WTC11 (cell line): ENCODE results near the gene CNTN5. TPM values are rescaled to one million over a fixed set of nuclear protein-coding genes. Genes with fewer than 3 reads are reported as not detected.

Experiments used
- ATAC-seq: fragments of 200-7000 bp; cut with Tn5 transposase; 2 replicates; pipeline ENCODE4 v1.10.0; 2021; ENCODE audit warnings: mild to moderate bottlenecking, moderate library complexity
- CTCF ChIA-PET: fragments of 300-600 bp; sonication (Branson Sonifier 250); formaldehyde crosslinking; loops from one replicate; lab custom pipeline; 2021; ENCODE audit warnings: antibody characterized with exemption; lab: Charles Lee
- POLR2A ChIA-PET: fragments of 350-600 bp; sonication (Branson Sonifier 250); formaldehyde crosslinking; loops from one replicate; lab custom pipeline; 2021; ENCODE audit warnings: antibody characterized with exemption; lab: Charles Lee
- DNase-seq: peaks from one replicate; pipeline ENCODE4 v3.0.0; 2021; ENCODE audit warnings: low spot score
- H3K27ac Mint-ChIP-seq: 2 replicates; pipeline ENCODE4 v1.8.0; 2021; ENCODE audit warnings: mixed read lengths
- H3K27me3 Mint-ChIP-seq: 2 replicates; pipeline ENCODE4 v1.8.0; 2021; ENCODE audit warnings: low read depth, mild to moderate bottlenecking, moderate library complexity, mixed read lengths
- H3K36me3 Mint-ChIP-seq: 2 replicates; pipeline ENCODE4 v1.8.0; 2021; ENCODE audit warnings: mixed read lengths
- H3K4me1 Mint-ChIP-seq: 2 replicates; pipeline ENCODE4 v1.8.0; 2022; ENCODE audit warnings: mixed read lengths
- H3K4me3 Mint-ChIP-seq: 2 replicates; pipeline ENCODE4 v1.8.0; 2021; ENCODE audit warnings: mild to moderate bottlenecking, moderate library complexity, mixed read lengths
- H3K9me3 Mint-ChIP-seq: 2 replicates; pipeline ENCODE4 v1.8.0; 2021; ENCODE audit warnings: mixed read lengths
- AR ChIP-seq: fragments of 250-450 bp; sonication (Bioruptor Pico); IDR thresholded peaks from 2 replicates; pipeline ENCODE4 v1.9.0; 2021; ENCODE audit warnings: mild to moderate bottlenecking
- ATF1 ChIP-seq: sonication (generic); formaldehyde crosslinking; IDR thresholded peaks from 2 replicates; pipeline ENCODE4 v1.8.1; 2023; ENCODE audit warnings: mild to moderate bottlenecking, moderate library complexity, missing genetic modification reagents
- CTCF ChIP-seq: fragments of 200-600 bp; IDR thresholded peaks from 2 replicates; pipeline ENCODE4 v1.8.0; 2022; ENCODE audit warnings: antibody characterized with exemption
- E2F1 ChIP-seq: sonication (generic); formaldehyde crosslinking; IDR thresholded peaks from 2 replicates; pipeline ENCODE4 v1.8.0; 2022; ENCODE audit warnings: mild to moderate bottlenecking, missing genetic modification reagents
- EMX1 ChIP-seq: fragments of 250-450 bp; sonication (Bioruptor Pico); IDR thresholded peaks from 2 replicates; pipeline ENCODE4 v1.8.0; 2021; ENCODE audit warnings: mild to moderate bottlenecking
- IRF2 ChIP-seq: sonication (generic); formaldehyde crosslinking; IDR thresholded peaks from 2 replicates; pipeline ENCODE4 v1.8.0; 2022; ENCODE audit warnings: low read depth, missing genetic modification reagents, borderline replicate concordance
- MXD4 ChIP-seq: fragments of 250-450 bp; sonication (Bioruptor Pico); IDR thresholded peaks from 2 replicates; pipeline ENCODE4 v1.8.0; 2021; ENCODE audit warnings: mild to moderate bottlenecking, moderate library complexity, borderline replicate concordance
- NFE2L1 ChIP-seq: sonication (generic); formaldehyde crosslinking; IDR thresholded peaks from 2 replicates; pipeline ENCODE4 v1.8.1; 2023; ENCODE audit warnings: missing genetic modification reagents
- PRDM15 ChIP-seq: sonication (generic); formaldehyde crosslinking; IDR thresholded peaks from 2 replicates; pipeline ENCODE4 v1.8.0; 2022; ENCODE audit warnings: missing genetic modification reagents
- PRRX2 ChIP-seq: fragments of 250-450 bp; sonication (Bioruptor Pico); IDR thresholded peaks from 2 replicates; pipeline ENCODE4 v1.8.0; 2021; ENCODE audit warnings: mild to moderate bottlenecking
- RELA ChIP-seq: sonication (generic); formaldehyde crosslinking; IDR thresholded peaks from 2 replicates; pipeline ENCODE4 v1.8.1; 2022; ENCODE audit warnings: missing genetic modification reagents, mild to moderate bottlenecking, borderline replicate concordance
- SOX15 ChIP-seq: fragments of 250-450 bp; sonication (Bioruptor Pico); IDR thresholded peaks from 2 replicates; pipeline ENCODE4 v1.9.0; 2021; ENCODE audit warnings: mild to moderate bottlenecking
- ZNF121 ChIP-seq: sonication (generic); formaldehyde crosslinking; IDR thresholded peaks from 2 replicates; pipeline ENCODE4 v1.8.0; 2023; ENCODE audit warnings: missing genetic modification reagents
- ZNF317 ChIP-seq: sonication (generic); formaldehyde crosslinking; IDR thresholded peaks from 2 replicates; pipeline ENCODE4 v1.8.1; 2023; ENCODE audit warnings: low read depth, mild to moderate bottlenecking, moderate library complexity, missing genetic modification reagents, borderline replicate concordance
- ZNF396 ChIP-seq: fragments of 250-450 bp; sonication (Bioruptor Pico); IDR thresholded peaks from 2 replicates; pipeline ENCODE4 v1.8.0; 2021; ENCODE audit warnings: mild to moderate bottlenecking, moderate library complexity, borderline replicate concordance
- ZNF512 ChIP-seq: sonication (generic); formaldehyde crosslinking; IDR thresholded peaks from 2 replicates; pipeline ENCODE4 v1.8.1; 2022; ENCODE audit warnings: missing genetic modification reagents, borderline replicate concordance
- total RNA-seq: library from RNA; stranded (reverse); gene quantifications from 3 replicates; pipeline ENCODE4 v1.2.3, GENCODE V29; 2021

CNTN5 gene
- total RNA-seq, 1 experiment from 2014 or later: 0.07 TPM

- TF ChIP-seq AR (CRISPR knock-in tag) (no peak), EMX1 (no peak), CTCF (no peak), IRF2 (CRISPR knock-in tag) (no peak), PRRX2 (CRISPR knock-in tag) (no peak), ATF1 (CRISPR knock-in tag) (no peak), SOX15 (CRISPR knock-in tag) (no peak), MXD4 (CRISPR knock-in tag) (no peak), ZNF396 (CRISPR knock-in tag) (no peak), RELA (no peak), E2F1 (no peak), ZNF512 (no peak), NFE2L1 (no peak), ZNF121 (no peak), PRDM15 (CRISPR knock-in tag) (no peak), ZNF317 (CRISPR knock-in tag) (no peak)
- DNase-seq: no peak
- Mint-ChIP-seq H3K4me3 (peak overlapping the region; percentile 58), H3K4me1 (peaks cover 89% of the 10 kb centered on the region), H3K27ac (peak overlapping the region; percentile 93), H3K9me3 (no peaks in the 10 kb centered on the region), H3K27me3 (peaks cover 29% of the 10 kb centered on the region), H3K36me3 (no peaks in the 10 kb centered on the region)
- ATAC-seq: peak; percentile 50
- POLR2A ChIA-PET: interaction anchor here (0.7 kb wide), 1 partner anchor 40 kb away, joined by 3 read pairs; no protein-coding TSS in a partner anchor
- CTCF ChIA-PET: interaction anchor here (0.7 kb wide), 1 partner anchor 1295 kb away, joined by 3 read pairs; no protein-coding TSS in a partner anchor
Observed at GRCh38 chr11:99422581-99423427, 402.1 kb downstream of the CNTN5 start.
